ENCODE results near the gene POMGNT2.

Gene POMGNT2

GRCh38 chr3:43117257-43117656 is 11.4 kb upstream of the POMGNT2 start:
- Histone ChIP-seq H3K4me3 (ENCODE audit: low read depth, low read length, poor library complexity, severe bottlenecking) (no peak overlapping the region), H3K9me2 (ENCODE audit: low read depth, low read length) (no peaks in the 10 kb centered on the region), H3K4me2 (ENCODE audit: low read length) (no peak overlapping the region), H3K9me3 (ENCODE audit: low read length) (no peaks in the 10 kb centered on the region), H3K9ac (ENCODE audit: low read length) (no peak overlapping the region), H3K27ac (ENCODE audit: low read depth, low read length, poor library complexity, severe bottlenecking) (no peak overlapping the region), H4K20me1 (ENCODE audit: insufficient read depth, low read length) (no peaks in the 10 kb centered on the region), H3K4me1 (ENCODE audit: insufficient read depth, low read length, severe bottlenecking) (no peaks in the 10 kb centered on the region), H3K27me3 (ENCODE audit: insufficient read depth, low read length) (no peaks in the 10 kb centered on the region), H3K36me3 (ENCODE audit: insufficient read depth, low read length) (no peaks in the 10 kb centered on the region), H3K79me2 (ENCODE audit: insufficient read depth, low read length) (no peaks in the 10 kb centered on the region), H3F3A (ENCODE audit: insufficient read depth, low read length) (no peaks in the 10 kb centered on the region), H2AFZ (ENCODE audit: low read length) (no peak overlapping the region)
- TF ChIP-seq EZH2 (IDR thresholded peaks at IDR 0.05; ENCODE audit: borderline replicate concordance, low read length): no peak
- no peak for TF ChIP-seq CTCF (IDR thresholded peaks at IDR 0.05; ENCODE audit: low read length)

- H3K9me3 ChIP-seq (ENCODE audit: low read length): no peaks in the 10 kb centered on the region
- H4K20me1 ChIP-seq (ENCODE audit: insufficient read depth, low read length): no peaks in the 10 kb centered on the region
- H3K36me3 ChIP-seq (ENCODE audit: insufficient read depth, low read length): no peaks in the 10 kb centered on the region
- no peaks in the 10 kb centered on the region for H3F3A ChIP-seq (ENCODE audit: insufficient read depth, low read length)
- no peak overlapping the region for H3K4me3 ChIP-seq (ENCODE audit: low read depth, low read length, poor library complexity, severe bottlenecking)
- no peaks in the 10 kb centered on the region for H3K9me2 ChIP-seq (ENCODE audit: low read depth, low read length)
- no peak for TF ChIP-seq CTCF (IDR thresholded peaks at IDR 0.05; ENCODE audit: low read length)
- no peak for TF ChIP-seq EZH2 (IDR thresholded peaks at IDR 0.05; ENCODE audit: borderline replicate concordance, low read length)
- no peak overlapping the region for H3K27ac ChIP-seq (ENCODE audit: low read depth, low read length, poor library complexity, severe bottlenecking)
- H3K27me3 ChIP-seq (ENCODE audit: insufficient read depth, low read length): no peaks in the 10 kb centered on the region
- no peak overlapping the region for H3K4me2 ChIP-seq (ENCODE audit: low read length)
- no peak overlapping the region for H3K9ac ChIP-seq (ENCODE audit: low read length)
- H3K79me2 ChIP-seq (ENCODE audit: insufficient read depth, low read length): no peaks in the 10 kb centered on the region
- no peak overlapping the region for H2AFZ ChIP-seq (ENCODE audit: low read length)
- no peaks in the 10 kb centered on the region for H3K4me1 ChIP-seq (ENCODE audit: insufficient read depth, low read length, severe bottlenecking)
Observed at GRCh38 chr3:43113671-43114070, 7.8 kb upstream of the POMGNT2 start.

GRCh38 chr3:43106293-43106628 is 382 bp upstream of the POMGNT2 start:
- no peaks in the 10 kb centered on the region for H3K4me1 ChIP-seq (ENCODE audit: insufficient read depth, low read length, severe bottlenecking)
- H3K4me2 ChIP-seq (ENCODE audit: low read length): no peak overlapping the region

More at GRCh38 chr3:43106293-43106628, 382 bp upstream of the POMGNT2 start:
- no peaks in the 10 kb centered on the region for H3K27me3 ChIP-seq (ENCODE audit: insufficient read depth, low read length)
- TF ChIP-seq CTCF (IDR thresholded peaks at IDR 0.05; ENCODE audit: low read length) (no peak), EZH2 (IDR thresholded peaks at IDR 0.05; ENCODE audit: borderline replicate concordance, low read length) (no peak)
- H3K9me3 ChIP-seq (ENCODE audit: low read length): no peaks in the 10 kb centered on the region
- H3K36me3 ChIP-seq (ENCODE audit: insufficient read depth, low read length): no peaks in the 10 kb centered on the region
- H3K4me3 ChIP-seq (ENCODE audit: low read depth, low read length, poor library complexity, severe bottlenecking): no peak overlapping the region
- H3K9ac ChIP-seq (ENCODE audit: low read length): no peak overlapping the region
- no peak overlapping the region for H3K27ac ChIP-seq (ENCODE audit: low read depth, low read length, poor library complexity, severe bottlenecking)
- no peaks in the 10 kb centered on the region for H3K79me2 ChIP-seq (ENCODE audit: insufficient read depth, low read length)
- no peak overlapping the region for H2AFZ ChIP-seq (ENCODE audit: low read length)
- H3K9me2 ChIP-seq (ENCODE audit: low read depth, low read length): no peaks in the 10 kb centered on the region
- H4K20me1 ChIP-seq (ENCODE audit: insufficient read depth, low read length): no peaks in the 10 kb centered on the region
- no peaks in the 10 kb centered on the region for H3F3A ChIP-seq (ENCODE audit: insufficient read depth, low read length)
